IMR-90 (cell line): ENCODE measurements around the gene TENM4. TPM values are rescaled to one million over a fixed set of nuclear protein-coding genes. Genes with fewer than 3 reads are reported as not detected.

Source experiments
- ATAC-seq: fragments of 200-7000 bp; cut with Tn5 transposase; 2 replicates; pipeline ENCODE4 v1.9.1; 2020; ENCODE audit warnings: low read depth, mild to moderate bottlenecking, moderate library complexity
- BruUV-seq: library from RNA; stranded (reverse); fragments of 400-500 nt; replicated peaks from 2 replicates; lab custom pipeline; 2021; lab: Mats Ljungman, UMichigan
- CTCF ChIA-PET: fragments of 300-600 bp; formaldehyde crosslinking; extraction: SDS; loops from one replicate; lab custom pipeline; 2021; ENCODE audit warnings: antibody characterized with exemption; lab: Yijun Ruan, JAX
- POLR2A ChIA-PET: fragments of 300-600 bp; sonication (Branson Sonifier 250); formaldehyde crosslinking; loops from one replicate; lab custom pipeline; 2022; ENCODE audit warnings: antibody characterized with exemption; ENCODE audit not compliant: unreplicated experiment; lab: Charles Lee
- DNase-seq: peaks from one replicate; pipeline ENCODE4 v3.0.0; 2013
- H2AFZ ChIP-seq: replicated peaks from 2 replicates; pipeline ENCODE3; 2013; ENCODE audit warnings: low read length, mild to moderate bottlenecking; ENCODE audit not compliant: poor library complexity
- H2AK5ac ChIP-seq: 2 replicates; pipeline ENCODE4 v1.6.1; 2013; ENCODE audit warnings: low read depth, low read length, inconsistent platforms
- H2AK9ac ChIP-seq: replicated peaks from 2 replicates; pipeline ENCODE3; 2013; ENCODE audit warnings: mild to moderate bottlenecking, low read depth, low read length, moderate library complexity; ENCODE audit not compliant: poor library complexity
- H2BK120ac ChIP-seq: 2 replicates; pipeline ENCODE4 v1.6.1; 2013; ENCODE audit warnings: low read depth, low read length, inconsistent platforms
- H2BK15ac ChIP-seq: 3 replicates; pipeline ENCODE4 v1.6.1; 2013; ENCODE audit warnings: low read depth, low read length, inconsistent platforms
- H2BK20ac ChIP-seq: 2 replicates; pipeline ENCODE4 v1.6.1; 2013; ENCODE audit warnings: low read depth, mild to moderate bottlenecking, inconsistent platforms, low read length, moderate library complexity
- H2BK5ac ChIP-seq: 2 replicates; pipeline ENCODE4 v1.6.1; 2013; ENCODE audit warnings: mild to moderate bottlenecking, low read depth, low read length, inconsistent platforms; ENCODE audit not compliant: poor library complexity, severe bottlenecking
- H3K14ac ChIP-seq: replicated peaks from 2 replicates; pipeline ENCODE4 v1.6.1; 2013; ENCODE audit warnings: low read depth, low read length, inconsistent platforms
- H3K18ac ChIP-seq: 2 replicates; pipeline ENCODE4 v1.6.1; 2013; ENCODE audit warnings: low read depth, low read length, control low read depth
- H3K23ac ChIP-seq: 2 replicates; pipeline ENCODE4 v1.6.1; 2013; ENCODE audit warnings: low read depth, low read length, inconsistent platforms
- H3K27ac ChIP-seq: 2 replicates; pipeline ENCODE4 v1.5.1; 2013; ENCODE audit warnings: mild to moderate bottlenecking, control low read depth, low read length; ENCODE audit not compliant: insufficient read depth
- H3K27me3 ChIP-seq: 2 replicates; pipeline ENCODE4 v1.6.1; 2013; ENCODE audit warnings: low read length; ENCODE audit not compliant: control insufficient read depth, insufficient read depth
- H3K36me3 ChIP-seq: 2 replicates; pipeline ENCODE4 v1.6.1; 2013; ENCODE audit warnings: low read length, mixed read lengths; ENCODE audit not compliant: control insufficient read depth, insufficient read depth
- H3K4ac ChIP-seq: 2 replicates; pipeline ENCODE4 v1.6.1; 2013; ENCODE audit warnings: low read depth, low read length, inconsistent platforms
- H3K4me1 ChIP-seq: 2 replicates; pipeline ENCODE4 v1.6.1; 2013; ENCODE audit warnings: low read length, mixed read lengths; ENCODE audit not compliant: control insufficient read depth, insufficient read depth
- H3K4me2 ChIP-seq: 2 replicates; pipeline ENCODE4 v1.6.1; 2013; ENCODE audit warnings: low read depth, mild to moderate bottlenecking, control low read depth, low read length, moderate library complexity
- H3K4me3 ChIP-seq: 2 replicates; pipeline ENCODE4 v1.5.1; 2013; ENCODE audit warnings: low read depth, mild to moderate bottlenecking, control low read depth, low read length, moderate library complexity; ENCODE audit not compliant: insufficient read depth
- H3K56ac ChIP-seq: 2 replicates; pipeline ENCODE4 v1.6.1; 2013; ENCODE audit warnings: low read length, inconsistent platforms; ENCODE audit not compliant: insufficient read depth; ENCODE audit errors: extremely low read depth
- H3K79me1 ChIP-seq, 2 experiments: 2 replicates each; pipeline ENCODE4 v1.6.1; 2013; ENCODE audit warnings: low read length in 2 of 2, inconsistent platforms in 1 of 2, low read depth in 1 of 2
- H3K9ac ChIP-seq: 2 replicates; pipeline ENCODE4 v1.6.1; 2013; ENCODE audit warnings: low read depth, low read length, control low read depth
- H3K9me1 ChIP-seq: 2 replicates; pipeline ENCODE4 v1.6.1; 2013; ENCODE audit warnings: low read length, inconsistent platforms; ENCODE audit not compliant: insufficient read depth
- H3K9me3 ChIP-seq: 2 replicates; pipeline ENCODE4 v1.6.1; 2013; ENCODE audit warnings: low read length; ENCODE audit not compliant: control insufficient read depth, insufficient read depth
- H4K20me1 ChIP-seq: 2 replicates; pipeline ENCODE4 v1.6.1; 2013; ENCODE audit warnings: low read length, inconsistent platforms; ENCODE audit not compliant: insufficient read depth
- H4K5ac ChIP-seq: 2 replicates; pipeline ENCODE4 v1.6.1; 2013; ENCODE audit warnings: mild to moderate bottlenecking, low read depth, low read length, control low read depth
- H4K8ac ChIP-seq, 2 experiments: 2 replicates each; pipeline ENCODE4 v1.6.1; 2013; ENCODE audit warnings: low read depth in 2 of 2, low read length in 2 of 2, control low read depth in 1 of 2, inconsistent platforms in 1 of 2
- H4K91ac ChIP-seq: 2 replicates; pipeline ENCODE4 v1.6.1; 2013; ENCODE audit warnings: low read depth, low read length, inconsistent platforms; ENCODE audit not compliant: insufficient read depth
- CEBPB ChIP-seq: IDR thresholded peaks from 2 replicates; pipeline ENCODE4 v1.6.1; 2012; ENCODE audit warnings: low read depth, low read length, improper control_type of control experiment
- CHD1 ChIP-seq: IDR thresholded peaks from 2 replicates; pipeline ENCODE4 v1.6.1; 2012; ENCODE audit warnings: low read depth, low read length, improper control_type of control experiment
- MAFK ChIP-seq: IDR thresholded peaks from 2 replicates; pipeline ENCODE4 v1.6.1; 2012; ENCODE audit warnings: low read depth, low read length, improper control_type of control experiment
- MAZ ChIP-seq: IDR thresholded peaks from 2 replicates; pipeline ENCODE4 v1.6.1; 2012; ENCODE audit warnings: low read depth, mild to moderate bottlenecking, low read length, improper control_type of control experiment, moderate library complexity, borderline replicate concordance
- MXI1 ChIP-seq: IDR thresholded peaks from 2 replicates; pipeline ENCODE4 v1.6.1; 2012; ENCODE audit warnings: low read depth, mild to moderate bottlenecking, low read length, moderate library complexity, borderline replicate concordance
- POLR2A ChIP-seq: IDR thresholded peaks from 2 replicates; pipeline ENCODE4 v1.6.1; 2012; ENCODE audit warnings: mild to moderate bottlenecking, low read depth, low read length
- RAD21 ChIP-seq: IDR thresholded peaks from 2 replicates; pipeline ENCODE4 v1.6.1; 2012; ENCODE audit warnings: low read length, improper control_type of control experiment
- RCOR1 ChIP-seq: IDR thresholded peaks from 2 replicates; pipeline ENCODE4 v1.6.1; 2012; ENCODE audit warnings: mild to moderate bottlenecking, low read length, improper control_type of control experiment; ENCODE audit not compliant: insufficient replicate concordance
- RFX5 ChIP-seq: IDR thresholded peaks from 2 replicates; pipeline ENCODE4 v1.8.0; 2012; ENCODE audit warnings: low read depth, mild to moderate bottlenecking, low read length, moderate library complexity
- SMC3 ChIP-seq: fragments of 150-350 bp; IDR thresholded peaks from 2 replicates; pipeline ENCODE4 v1.6.1; 2016; ENCODE audit warnings: low read depth, mild to moderate bottlenecking, antibody characterized with exemption, low read length, moderate library complexity
- WGBS, 2 experiments: methylation state at CpG; one replicate each; pipeline versions ENCODE4 v1.1.5 to v1.1.7; 2013; ENCODE audit warnings: missing lambda C conversion rate in 2 of 2; ENCODE audit not compliant: insufficient read length in 1 of 2; ENCODE audit errors: extremely low coverage in 2 of 2; 5-methylcytosine and 5-hydroxymethylcytosine counted together
- dilution Hi-C: fragments of 300-500 bp; cut with HindIII; formaldehyde crosslinking; loops from one replicate; pipeline ENCODE4 v1.14.3; 2018; ENCODE audit warnings: low sequenced_read_pairs; ENCODE audit not compliant: unreplicated experiment
- in situ Hi-C: fragments of 300-500 bp; cut with MboI; formaldehyde crosslinking; loops from 3 replicates; pipeline ENCODE4 v1.14.3; 2019; ENCODE audit warnings: low sequenced_read_pairs, inconsistent platforms, mixed read lengths
- intact Hi-C: fragments of 100-400 bp; cut with micrococcal nuclease; formaldehyde crosslinking; loops from 2 replicates; pipeline ENCODE4 v1.10.0; 2022
- polyA plus RNA-seq, 3 experiments: library from polyadenylated mRNA; depleted of rRNA; stranded (reverse); fragments of >200 nt; gene quantifications; 2 replicates each; pipeline ENCODE4 v1.2.3, GENCODE V29; 2012; ENCODE audit warnings: low replicate concordance in 1 of 3
- total RNA-seq: library from RNA; depleted of rRNA; stranded (reverse); fragments of >200 nt; gene quantifications from 2 replicates; pipeline ENCODE4 v1.2.3, GENCODE V29; 2012
- TF ChIP-seq, protein P1 (sequence below): fragments of 150-350 bp; IDR thresholded peaks from 2 replicates; pipeline ENCODE4 v1.6.1; 2016; ENCODE audit warnings: low read depth, mild to moderate bottlenecking, low read length, moderate library complexity, borderline replicate concordance
- TF ChIP-seq, protein P2 (sequence below): conservative IDR thresholded peaks from 2 replicates; pipeline ENCODE4 v1.5.1; 2012; ENCODE audit warnings: mild to moderate bottlenecking, low read depth, low read length, improper control_type of control experiment
- TF ChIP-seq, protein P3 (sequence below): fragments of 150-350 bp; IDR thresholded peaks from 2 replicates; pipeline ENCODE4 v1.6.1; 2017; ENCODE audit warnings: mild to moderate bottlenecking, antibody characterized with exemption, low read length, low read depth

The TENM4 gene
- total and polyA plus RNA-seq, 2 of the 4 experiments (the other 2 are of a cell fraction) = 7.4 to 9.0 TPM

DNA sequence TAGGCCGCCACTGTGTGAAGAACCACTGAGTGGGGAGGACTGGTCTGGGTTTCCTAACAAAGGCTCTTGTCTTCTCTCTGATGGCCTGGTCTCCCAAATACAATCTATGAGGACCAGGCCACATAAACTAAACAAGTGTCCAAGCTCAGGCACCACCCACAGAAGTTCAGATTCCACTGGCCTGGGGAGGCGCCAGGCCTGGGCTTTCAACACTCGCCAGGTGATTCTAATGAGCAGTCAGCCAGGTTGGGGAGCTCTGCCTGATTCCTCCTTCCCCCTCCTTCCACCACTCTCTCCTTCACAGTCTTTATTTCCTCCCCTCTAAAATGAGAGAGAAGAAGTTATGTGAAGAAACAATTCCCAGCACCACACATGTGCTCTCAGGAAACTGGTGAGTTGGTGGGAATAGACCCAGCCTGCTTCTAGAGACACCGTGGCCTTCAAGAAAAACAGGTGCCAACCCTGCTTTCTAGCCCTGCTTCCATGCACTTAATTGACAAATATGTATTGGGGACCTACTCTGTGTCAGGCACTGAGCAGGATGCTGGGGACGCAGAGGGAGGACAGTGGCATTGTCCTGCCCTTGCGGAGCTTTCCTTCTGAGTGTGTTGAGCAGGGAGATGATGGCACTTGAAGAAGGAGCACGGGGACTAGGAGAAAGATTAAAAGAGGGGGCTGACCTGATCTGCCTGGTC, 242.5 kb downstream of the TENM4 start:
- 100% methylated on average over 4 of the region's 7 CpGs; no CpG with 5 or more reads in 1 of the 2 experiments for WGBS, 2 experiments
- BruUV-seq = no TSS peak
- no peak overlapping the region for H2BK120ac ChIP-seq

More for the DNA sequence above, 242.5 kb downstream of the TENM4 start:
- Histone ChIP-seq H3K4ac (no peak overlapping the region), H3K18ac (no peak overlapping the region), H2BK5ac (no peak overlapping the region), H3K36me3 (no peaks in the 10 kb centered on the region), H3K9me1 (peaks cover 4% of the 10 kb centered on the region; the same call in 1 of the 2 replicates), H2AK9ac (no peak overlapping the region), H3K4me1 (no peaks in the 10 kb centered on the region), H4K5ac (no peak overlapping the region), H2AK5ac (no peak overlapping the region), H3K14ac (no peak overlapping the region), H4K20me1 (no peaks in the 10 kb centered on the region), H3K9me3 (0 out of 2 replicates have a peak, but pooled peaks cover 2% of the 10 kb centered on the region), H3K27me3 (no peaks in the 10 kb centered on the region), H2BK20ac (no peak overlapping the region), H3K4me2 (no peak overlapping the region), H2AFZ (no peak overlapping the region), H3K79me1 (no peaks in the 10 kb centered on the region), H3K56ac (no peak overlapping the region), H2BK15ac (no peak overlapping the region), H3K27ac (no peak overlapping the region), H3K23ac (no peak overlapping the region), H4K8ac (no peak overlapping the region), H4K91ac (no peak overlapping the region), H3K9ac (no peak overlapping the region), H3K4me3 (no peak overlapping the region)
- intact Hi-C loops = no loop called here
- dilution Hi-C loops = no loop called here
- ATAC-seq (no peak), DNase-seq (no peak)
- TF ChIP-seq SMC3 (no peak), CEBPB (no peak), MAZ (no peak), RAD21 (no peak), CHD1 (no peak), MXI1 (no peak), RCOR1 (no peak), POLR2A (no peak), RFX5 (no peak), MAFK (no peak)
- TF ChIP-seq, protein P1, sequence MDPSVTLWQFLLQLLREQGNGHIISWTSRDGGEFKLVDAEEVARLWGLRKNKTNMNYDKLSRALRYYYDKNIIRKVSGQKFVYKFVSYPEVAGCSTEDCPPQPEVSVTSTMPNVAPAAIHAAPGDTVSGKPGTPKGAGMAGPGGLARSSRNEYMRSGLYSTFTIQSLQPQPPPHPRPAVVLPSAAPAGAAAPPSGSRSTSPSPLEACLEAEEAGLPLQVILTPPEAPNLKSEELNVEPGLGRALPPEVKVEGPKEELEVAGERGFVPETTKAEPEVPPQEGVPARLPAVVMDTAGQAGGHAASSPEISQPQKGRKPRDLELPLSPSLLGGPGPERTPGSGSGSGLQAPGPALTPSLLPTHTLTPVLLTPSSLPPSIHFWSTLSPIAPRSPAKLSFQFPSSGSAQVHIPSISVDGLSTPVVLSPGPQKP = no peak
- TF ChIP-seq, protein P2, sequence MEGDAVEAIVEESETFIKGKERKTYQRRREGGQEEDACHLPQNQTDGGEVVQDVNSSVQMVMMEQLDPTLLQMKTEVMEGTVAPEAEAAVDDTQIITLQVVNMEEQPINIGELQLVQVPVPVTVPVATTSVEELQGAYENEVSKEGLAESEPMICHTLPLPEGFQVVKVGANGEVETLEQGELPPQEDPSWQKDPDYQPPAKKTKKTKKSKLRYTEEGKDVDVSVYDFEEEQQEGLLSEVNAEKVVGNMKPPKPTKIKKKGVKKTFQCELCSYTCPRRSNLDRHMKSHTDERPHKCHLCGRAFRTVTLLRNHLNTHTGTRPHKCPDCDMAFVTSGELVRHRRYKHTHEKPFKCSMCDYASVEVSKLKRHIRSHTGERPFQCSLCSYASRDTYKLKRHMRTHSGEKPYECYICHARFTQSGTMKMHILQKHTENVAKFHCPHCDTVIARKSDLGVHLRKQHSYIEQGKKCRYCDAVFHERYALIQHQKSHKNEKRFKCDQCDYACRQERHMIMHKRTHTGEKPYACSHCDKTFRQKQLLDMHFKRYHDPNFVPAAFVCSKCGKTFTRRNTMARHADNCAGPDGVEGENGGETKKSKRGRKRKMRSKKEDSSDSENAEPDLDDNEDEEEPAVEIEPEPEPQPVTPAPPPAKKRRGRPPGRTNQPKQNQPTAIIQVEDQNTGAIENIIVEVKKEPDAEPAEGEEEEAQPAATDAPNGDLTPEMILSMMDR = no peak
- TF ChIP-seq, protein P3, sequence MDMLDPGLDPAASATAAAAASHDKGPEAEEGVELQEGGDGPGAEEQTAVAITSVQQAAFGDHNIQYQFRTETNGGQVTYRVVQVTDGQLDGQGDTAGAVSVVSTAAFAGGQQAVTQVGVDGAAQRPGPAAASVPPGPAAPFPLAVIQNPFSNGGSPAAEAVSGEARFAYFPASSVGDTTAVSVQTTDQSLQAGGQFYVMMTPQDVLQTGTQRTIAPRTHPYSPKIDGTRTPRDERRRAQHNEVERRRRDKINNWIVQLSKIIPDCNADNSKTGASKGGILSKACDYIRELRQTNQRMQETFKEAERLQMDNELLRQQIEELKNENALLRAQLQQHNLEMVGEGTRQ = no peak
- ChIA-PET POLR2A (no interaction called here), CTCF (interaction anchor here (0.8 kb wide), 1 partner anchor 497 kb away, joined by 3 read pairs; no protein-coding TSS in a partner anchor)
- in situ Hi-C loops = no loop called here
